H1 (cell line): ENCODE results near the gene METTL6. TPM values are rescaled to one million over a fixed set of nuclear protein-coding genes. Genes with fewer than 3 reads are reported as not detected.

Experiments used
- CTCF ChIA-PET: fragments of 300-600 bp; sonication (Branson Sonifier 250); formaldehyde crosslinking; loops from one replicate; lab custom pipeline; 2021; ENCODE audit not compliant: partially characterized antibody; lab: Charles Lee
- POLR2A ChIA-PET: fragments of 300-600 bp; sonication (Branson Sonifier 250); formaldehyde crosslinking; loops from one replicate; lab custom pipeline; 2021; ENCODE audit warnings: inconsistent platforms; ENCODE audit not compliant: partially characterized antibody; lab: Charles Lee
- DNase-seq, 2 experiments: peaks; one replicate each; pipeline versions ENCODE4 v3.0.0 to v3.0.0-alpha.2; 2010 to 2022; ENCODE audit warnings: low spot score in 2 of 2, low read depth in 1 of 2, mixed read lengths in 1 of 2
- FAIRE-seq: peaks from 2 replicates; lab custom pipeline; 2011; peaks lifted over from hg19 to GRCh38; lab: Jason Lieb, UNC
- H2AFZ ChIP-seq: 2 replicates; pipeline ENCODE4 v1.8.1; 2012; ENCODE audit warnings: low read length, inconsistent platforms
- H2AK5ac ChIP-seq: 2 replicates; pipeline ENCODE4 v1.6.1; 2013; ENCODE audit warnings: low read depth, low read length
- H2BK120ac ChIP-seq: replicated peaks from 2 replicates; pipeline ENCODE3; 2013; ENCODE audit warnings: low read depth, low read length, inconsistent platforms
- H2BK12ac ChIP-seq: 2 replicates; pipeline ENCODE4 v1.6.1; 2013; ENCODE audit warnings: low read depth, low read length
- H2BK15ac ChIP-seq: 2 replicates; pipeline ENCODE4 v1.6.1; 2013; ENCODE audit warnings: low read length
- H2BK20ac ChIP-seq: 2 replicates; pipeline ENCODE4 v1.6.1; 2013; ENCODE audit warnings: low read length
- H2BK5ac ChIP-seq: 2 replicates; pipeline ENCODE4 v1.6.1; 2013; ENCODE audit warnings: low read depth, low read length
- H3K14ac ChIP-seq: 2 replicates; pipeline ENCODE4 v1.6.1; 2013; ENCODE audit warnings: inconsistent platforms; ENCODE audit not compliant: insufficient read length
- H3K18ac ChIP-seq: 2 replicates; pipeline ENCODE4 v1.6.1; 2013; ENCODE audit warnings: low read length; ENCODE audit errors: extremely low read depth
- H3K23ac ChIP-seq: 2 replicates; pipeline ENCODE4 v1.6.1; 2013; ENCODE audit warnings: inconsistent platforms; ENCODE audit not compliant: insufficient read length
- H3K23me2 ChIP-seq: 2 replicates; pipeline ENCODE4 v1.6.1; 2013; ENCODE audit warnings: low read depth, low read length
- H3K27ac ChIP-seq: 2 replicates; pipeline ENCODE4 v1.6.1; 2011; ENCODE audit warnings: low read depth, low read length, inconsistent platforms
- H3K27me3 ChIP-seq, 4 experiments: replicated peaks in 1 of 4; 1 replicate in 1 of 4; 2 replicates in 3 of 4; pipeline versions ENCODE4 v1.6.1 to v1.8.1; 2011 to 2013; ENCODE audit warnings: low read length in 3 of 4, mild to moderate bottlenecking in 3 of 4, inconsistent platforms in 2 of 4, mixed read lengths in 2 of 4, moderate library complexity in 1 of 4; ENCODE audit not compliant: control insufficient read depth in 3 of 4, insufficient read depth in 3 of 4; ENCODE audit errors: extremely low read depth in 1 of 4
- H3K36me3 ChIP-seq, 4 experiments: 2 replicates each; pipeline versions ENCODE4 v1.6.1 to v1.8.1; 2011 to 2013; ENCODE audit warnings: mild to moderate bottlenecking in 4 of 4, low read length in 3 of 4, moderate library complexity in 2 of 4, control low read depth in 1 of 4, inconsistent platforms in 1 of 4; ENCODE audit not compliant: insufficient read depth in 4 of 4, control insufficient read depth in 2 of 4
- H3K4ac ChIP-seq: replicated peaks from 2 replicates; pipeline ENCODE3; 2013; ENCODE audit warnings: low read length, low read depth, mixed read lengths, inconsistent platforms; ENCODE audit not compliant: insufficient read length
- H3K4me1 ChIP-seq, 4 experiments: replicated peaks in 1 of 4; 1 replicate in 1 of 4; 2 replicates in 3 of 4; pipeline versions ENCODE4 v1.6.1 to v1.8.1; 2011 to 2013; ENCODE audit warnings: low read length in 3 of 4, inconsistent platforms in 2 of 4, mixed read lengths in 1 of 4; ENCODE audit not compliant: insufficient read depth in 4 of 4, control insufficient read depth in 3 of 4
- H3K4me2 ChIP-seq, 2 experiments: 2 replicates each; pipeline versions ENCODE4 v1.6.1 to v1.8.1; 2011 to 2013; ENCODE audit warnings: low read depth in 2 of 2, low read length in 2 of 2, control low read depth in 1 of 2, inconsistent platforms in 1 of 2, mild to moderate bottlenecking in 1 of 2; ENCODE audit not compliant: insufficient read depth in 1 of 2
- H3K4me3 ChIP-seq, 4 experiments: fragments of 200-600, 300-600 bp in 1 of 4; sonication (generic), shearing (Covaris generic), sonication (Bioruptor Twin) in 1 of 4; 2 replicates each; pipeline versions ENCODE4 v1.5.1 to v1.8.1; 2011 to 2016; ENCODE audit warnings: low read length in 4 of 4, low read depth in 3 of 4, control low read depth in 2 of 4, inconsistent platforms in 2 of 4, mild to moderate bottlenecking in 2 of 4, mixed read lengths in 1 of 4, moderate library complexity in 1 of 4; ENCODE audit not compliant: insufficient read depth in 2 of 4; ENCODE audit errors: extremely low read depth in 1 of 4
- H3K56ac ChIP-seq: replicated peaks from 2 replicates; pipeline ENCODE3; 2013; ENCODE audit warnings: low read depth, mild to moderate bottlenecking, mixed read lengths, low read length, inconsistent platforms; ENCODE audit not compliant: insufficient read length
- H3K79me1 ChIP-seq: 2 replicates; pipeline ENCODE4 v1.6.1; 2013; ENCODE audit warnings: low read depth, low read length, control low read depth
- H3K79me2 ChIP-seq, 2 experiments: 2 replicates each; pipeline versions ENCODE4 v1.6.1 to v1.8.1; 2012 to 2013; ENCODE audit warnings: low read length in 2 of 2, mild to moderate bottlenecking in 2 of 2, inconsistent platforms in 1 of 2; ENCODE audit not compliant: insufficient read depth in 2 of 2, control insufficient read depth in 1 of 2
- H3K9ac ChIP-seq, 4 experiments: replicated peaks in 1 of 4; 1 replicate in 1 of 4; 2 replicates in 3 of 4; pipeline versions ENCODE4 v1.6.1 to v1.8.1; 2011 to 2013; ENCODE audit warnings: low read depth in 3 of 4, low read length in 3 of 4, control low read depth in 2 of 4, mild to moderate bottlenecking in 2 of 4, moderate library complexity in 2 of 4, inconsistent platforms in 1 of 4; ENCODE audit errors: extremely low read depth in 1 of 4
- H3K9me3 ChIP-seq, 2 experiments: 2 replicates each; pipeline versions ENCODE4 v1.6.1 to v1.8.1; 2012 to 2013; ENCODE audit warnings: mild to moderate bottlenecking in 2 of 2, moderate library complexity in 2 of 2, control low read depth in 1 of 2, inconsistent platforms in 1 of 2, low read depth in 1 of 2, low read length in 1 of 2, mixed read lengths in 1 of 2; ENCODE audit not compliant: insufficient read depth in 2 of 2
- H4K20me1 ChIP-seq, 2 experiments: replicated peaks in 1 of 2; 2 replicates each; pipeline versions ENCODE3 to v1.8.1; 2011 to 2013; ENCODE audit warnings: inconsistent platforms in 2 of 2, low read length in 2 of 2, mild to moderate bottlenecking in 1 of 2; ENCODE audit not compliant: insufficient read depth in 2 of 2, control insufficient read depth in 1 of 2
- H4K5ac ChIP-seq: 2 replicates; pipeline ENCODE4 v1.6.1; 2013; ENCODE audit warnings: low read length, low read depth, mixed read lengths, inconsistent platforms; ENCODE audit not compliant: insufficient read length
- H4K8ac ChIP-seq: 2 replicates; pipeline ENCODE4 v1.8.0; 2013; ENCODE audit warnings: mild to moderate bottlenecking, moderate library complexity, low read length, inconsistent platforms; ENCODE audit not compliant: insufficient read depth; ENCODE audit errors: extremely low read depth
- H4K91ac ChIP-seq: replicated peaks from 2 replicates; pipeline ENCODE3; 2013; ENCODE audit warnings: low read length, mixed read lengths, inconsistent platforms; ENCODE audit not compliant: insufficient read length
- BCL11A ChIP-seq, 2 experiments: IDR thresholded peaks; one replicate each; pipeline ENCODE4 v1.6.1; 2011; ENCODE audit warnings: low read depth in 2 of 2, low read length in 2 of 2, mild to moderate bottlenecking in 2 of 2
- CEBPB ChIP-seq: IDR thresholded peaks from 2 replicates; pipeline ENCODE4 v1.6.1; 2012; ENCODE audit warnings: low read depth, low read length
- CTBP2 ChIP-seq: IDR thresholded peaks from 2 replicates; pipeline ENCODE4 v1.7.0; 2011; ENCODE audit warnings: borderline replicate concordance, mild to moderate bottlenecking, moderate library complexity, mixed read lengths, low read length; ENCODE audit not compliant: insufficient read depth, insufficient read length
- CTCF ChIP-seq, 3 experiments: IDR thresholded peaks; 1 replicate in 2 of 3; 2 replicates in 1 of 3; pipeline versions ENCODE4 v1.5.1 to v1.6.1; 2011; ENCODE audit warnings: low read length in 3 of 3, mild to moderate bottlenecking in 3 of 3, inconsistent platforms in 2 of 3, low read depth in 1 of 3, moderate library complexity in 1 of 3; ENCODE audit not compliant: insufficient read depth in 1 of 3; ENCODE audit errors: control extremely low read depth in 1 of 3
- HDAC6 ChIP-seq: IDR thresholded peaks from one replicate; pipeline ENCODE4 v1.7.1; 2012; ENCODE audit warnings: low read depth, mild to moderate bottlenecking, inconsistent platforms, low read length, moderate library complexity
- JUN ChIP-seq: IDR thresholded peaks from 2 replicates; pipeline ENCODE4 v1.6.1; 2011; ENCODE audit warnings: low read depth, mild to moderate bottlenecking, improper control_type of control experiment, low read length
- JUND ChIP-seq: IDR thresholded peaks from 2 replicates; pipeline ENCODE4 v1.6.1; 2011; ENCODE audit warnings: mild to moderate bottlenecking, improper control_type of control experiment, low read length
- MAX ChIP-seq: IDR thresholded peaks from 2 replicates; pipeline ENCODE4 v1.6.1; 2012; ENCODE audit warnings: inconsistent platforms
- SAP30 ChIP-seq: fragments of 300-600 bp; sonication (generic); IDR thresholded peaks from 2 replicates; pipeline ENCODE4 v1.7.1; 2012; ENCODE audit warnings: low read length, moderate library complexity, mild to moderate bottlenecking, inconsistent platforms; ENCODE audit not compliant: insufficient read depth, insufficient replicate concordance
- SP1 ChIP-seq: IDR thresholded peaks from 2 replicates; pipeline ENCODE4 v1.6.1; 2011; ENCODE audit warnings: low read depth, low read length
- TAF7 ChIP-seq: optimal IDR thresholded peaks from 2 replicates; pipeline ENCODE3; 2011; ENCODE audit warnings: low read depth, mild to moderate bottlenecking, inconsistent platforms, low read length, moderate library complexity, borderline replicate concordance
- TCF12 ChIP-seq: IDR thresholded peaks from 2 replicates; pipeline ENCODE4 v1.6.1; 2011; ENCODE audit warnings: low read depth, mild to moderate bottlenecking, low read length
- WGBS, 2 experiments: shearing (Covaris generic) in 1 of 2; methylation state at CpG; one replicate each; pipeline versions ENCODE4 v1.1.6 to v1.1.7; 2013 to 2015; ENCODE audit warnings: low lambda C conversion rate in 2 of 2, mixed read lengths in 2 of 2, inconsistent platforms in 1 of 2, low coverage in 1 of 2, missing lambda C conversion rate in 1 of 2; ENCODE audit not compliant: insufficient replicate concordance in 2 of 2, insufficient coverage in 1 of 2, insufficient read length in 1 of 2; ENCODE audit errors: extremely low coverage in 1 of 2, missing lambda C conversion rate in 1 of 2; 5-methylcytosine and 5-hydroxymethylcytosine counted together
- polyA plus RNA-seq, 7 experiments: library from polyadenylated mRNA; depleted of rRNA in 3 of 7; stranded (reverse) in 5 of 7; unstranded in 2 of 7; fragments of >200 nt in 5 of 7; fragments of 200-250 nt in 2 of 7; gene quantifications; 1 replicate in 5 of 7; 2 replicates in 1 of 7; 4 replicates in 1 of 7; pipeline versions ENCODE4 v1.2.1 to v1.2.3, GENCODE V29; 2011 to 2013; ENCODE audit warnings: missing spikeins in 2 of 7, mixed read lengths in 2 of 7
- total RNA-seq: library from RNA; stranded (reverse); fragmentation: NEBNext Ultra II Directional; extraction: Animal tissue kit (Norgen Biotek cat#: 25700); gene quantifications from 2 replicates; pipeline ENCODE4 v1.2.1, GENCODE V29; 2021

The METTL6 gene
- total and polyA plus RNA-seq, 2 of the 8 experiments (the other 6 are each of a cell fraction or from before 2014, with no cell fraction given), result 18.4 to 20.0 TPM

GRCh38 chr3:15403495-15403894 lies 23.8 kb downstream of the METTL6 start:
- FAIRE-seq, result no peak
- CTCF ChIA-PET, result interaction anchor here (1.0 to 8.1 kb wide), 6 partner anchors 24 to 246 kb away, joined by 3 to 227 read pairs (median 7); no protein-coding TSS in a partner anchor
- TF ChIP-seq SP1, result no peak
- no peak for TF ChIP-seq TAF7
- no peak for TF ChIP-seq SAP30
- TF ChIP-seq CTCF (IDR thresholded peaks at IDR 0.05; ENCODE audit: control extremely low read depth in 1 of 3, insufficient read depth in 1 of 3, low read depth in 1 of 3, low read length in 3 of 3), result no peak
- no peak for TF ChIP-seq CTBP2
- no peak for TF ChIP-seq BCL11A (IDR thresholded peaks at IDR 0.05; ENCODE audit: low read depth in 2 of 2, low read length in 2 of 2)
- no peak for TF ChIP-seq JUND
- TF ChIP-seq TCF12, result no peak
- no peak for TF ChIP-seq HDAC6
- TF ChIP-seq JUN, result no peak
- TF ChIP-seq MAX, result no peak
- TF ChIP-seq CEBPB, result no peak

More at GRCh38 chr3:15403495-15403894, 23.8 kb downstream of the METTL6 start:
- Histone ChIP-seq H3K4me1 (no peaks in the 10 kb centered on the region), H3K27ac (no peak overlapping the region), H2BK15ac (no peak overlapping the region), H3K9me3 (peaks cover 0 to 3% of the 10 kb centered on the region in 2 experiments; a peak in 1 of 4 replicates), H3K4me3 (no peak overlapping the region), H3K36me3 (no peaks in the 10 kb centered on the region), H3K14ac (no peak overlapping the region), H3K9ac (no peak overlapping the region), H3K18ac (no peak overlapping the region), H3K79me1 (no peaks in the 10 kb centered on the region), H2BK20ac (no peak overlapping the region), H4K91ac (no peak overlapping the region), H3K23ac (no peak overlapping the region), H3K27me3 (no peaks in the 10 kb centered on the region), H3K79me2 (no peaks in the 10 kb centered on the region), H4K5ac (no peak overlapping the region), H2BK12ac (no peak overlapping the region), H4K8ac (no peak overlapping the region), H2AK5ac (no peak overlapping the region), H2BK120ac (no peak overlapping the region), H4K20me1 (no peaks in the 10 kb centered on the region), H2AFZ (no peak overlapping the region), H3K56ac (no peak overlapping the region), H2BK5ac (no peak overlapping the region), H3K4me2 (no peak overlapping the region), H3K4ac (no peak overlapping the region), H3K23me2 (no peaks in the 10 kb centered on the region)
- WGBS, 2 experiments, result 80% methylated on average over 3 of the region's 3 CpGs; no CpG with 5 or more reads in 1 of the 2 experiments
- DNase-seq, result no peak
- POLR2A ChIA-PET, result no interaction called here
